Urinary bladder (tissue), 4 donors: ENCODE results near the gene TET3. TPM values are rescaled to one million over a fixed set of nuclear protein-coding genes. Genes with fewer than 3 reads are reported as not detected.

Experiments
- DNase-seq: peaks from one replicate; pipeline ENCODE4 v3.0.0-alpha.2; 2015; ENCODE audit errors: extremely low spot score
- H3K27ac ChIP-seq: one replicate; pipeline ENCODE4 v1.5.1; 2013; ENCODE audit warnings: low read depth, mild to moderate bottlenecking, moderate library complexity
- H3K36me3 ChIP-seq: one replicate; pipeline ENCODE4 v1.6.1; 2013; ENCODE audit warnings: mild to moderate bottlenecking, moderate library complexity; ENCODE audit not compliant: insufficient read depth
- H3K4me1 ChIP-seq: one replicate; pipeline ENCODE4 v1.6.1; 2013; ENCODE audit warnings: mild to moderate bottlenecking, moderate library complexity; ENCODE audit not compliant: insufficient read depth
- H3K4me3 ChIP-seq: one replicate; pipeline ENCODE4 v1.5.1; 2013; ENCODE audit warnings: low read depth, low read length
- WGBS: extraction: QIAGEN DNeasy Blood & Tissue Kit; methylation state at CpG from one replicate; pipeline ENCODE4 v1.1.7; 2013; 5-methylcytosine and 5-hydroxymethylcytosine counted together
- polyA plus RNA-seq: library from polyadenylated mRNA; stranded (reverse); fragments of 200-250 nt; gene quantifications from one replicate; pipeline ENCODE4 v1.2.3, GENCODE V29; 2013
- total RNA-seq: library from RNA; depleted of rRNA; stranded (reverse); fragments of >200 nt; gene quantifications from one replicate; pipeline ENCODE4 v1.2.3, GENCODE V29; 2014
- donor health status: healthy with polysubstance abuse.
- donor health status: healthy.

The TET3 gene
- total and polyA plus RNA-seq, 2 donors = 2.5 to 9.1 TPM

GRCh38 chr2:73999881-74000597, 15.3 kb downstream of the TET3 start:
- DNase-seq = no peak
- H3K4me3 ChIP-seq = no peak overlapping the region
- WGBS = 23% methylated on average over 10 of the region's 10 CpGs
- H3K36me3 ChIP-seq = no peaks in the 10 kb centered on the region
- no peaks in the 10 kb centered on the region for H3K4me1 ChIP-seq
- H3K27ac ChIP-seq = no peak overlapping the region

- no peak overlapping the region for H3K4me3 ChIP-seq
- no peak overlapping the region for H3K27ac ChIP-seq
- no peak for DNase-seq
- H3K4me1 ChIP-seq = no peaks in the 10 kb centered on the region
- WGBS = 57% methylated on average over 5 of the region's 5 CpGs
- H3K36me3 ChIP-seq = no peaks in the 10 kb centered on the region
Observed at GRCh38 chr2:74000666-74001065, 16.0 kb downstream of the TET3 start.

GRCh38 chr2:74001121-74001520, 16.4 kb downstream of the TET3 start:
- DNase-seq = no peak
- no peak overlapping the region for H3K27ac ChIP-seq
- no peak overlapping the region for H3K4me3 ChIP-seq
- H3K4me1 ChIP-seq = no peaks in the 10 kb centered on the region
- 85% methylated on average over 4 of the region's 4 CpGs for WGBS
- H3K36me3 ChIP-seq = no peaks in the 10 kb centered on the region

GRCh38 chr2:74001781-74002504, 17.2 kb downstream of the TET3 start:
- H3K36me3 ChIP-seq = no peaks in the 10 kb centered on the region
- 12% methylated on average over 24 of the region's 24 CpGs for WGBS
- H3K4me1 ChIP-seq = peaks cover 2% of the 10 kb centered on the region
- peak overlapping the region; percentile 54 for H3K4me3 ChIP-seq
- no peak for DNase-seq
- H3K27ac ChIP-seq = no peak overlapping the region

GRCh38 chr2:74002505-74003421, 18.1 kb downstream of the TET3 start:
- peak overlapping the region; percentile 54 for H3K4me3 ChIP-seq
- WGBS = under 1% methylated on average over 67 of the region's 68 CpGs
- H3K4me1 ChIP-seq = peaks cover 2% of the 10 kb centered on the region
- H3K36me3 ChIP-seq = no peaks in the 10 kb centered on the region
- no peak overlapping the region for H3K27ac ChIP-seq
- DNase-seq = no peak

- DNase-seq = no peak
- Histone ChIP-seq H3K36me3 (no peaks in the 10 kb centered on the region), H3K4me3 (peak overlapping the region; percentile 54), H3K27ac (no peak overlapping the region), H3K4me1 (peaks cover 2% of the 10 kb centered on the region)
- 37% methylated on average over 16 of the region's 16 CpGs for WGBS
Observed at GRCh38 chr2:74003494-74004211, 18.9 kb downstream of the TET3 start.

- Histone ChIP-seq H3K36me3 (no peaks in the 10 kb centered on the region), H3K4me3 (no peak overlapping the region), H3K4me1 (peaks cover 2% of the 10 kb centered on the region), H3K27ac (no peak overlapping the region)
- DNase-seq = no peak
- WGBS = 67% methylated on average over 18 of the region's 18 CpGs
Observed at GRCh38 chr2:74004212-74005182, 19.8 kb downstream of the TET3 start.

- H3K36me3 ChIP-seq = no peaks in the 10 kb centered on the region
- WGBS = 55% methylated on average over 8 of the region's 8 CpGs
- peaks cover 2% of the 10 kb centered on the region for H3K4me1 ChIP-seq
- DNase-seq = no peak
- no peak overlapping the region for H3K27ac ChIP-seq
- H3K4me3 ChIP-seq = no peak overlapping the region
Observed at GRCh38 chr2:74005786-74006185, 21.1 kb downstream of the TET3 start.

GRCh38 chr2:74006459-74006858, 21.7 kb downstream of the TET3 start:
- Histone ChIP-seq H3K4me1 (peaks cover 2% of the 10 kb centered on the region), H3K36me3 (no peaks in the 10 kb centered on the region), H3K27ac (no peak overlapping the region), H3K4me3 (no peak overlapping the region)
- DNase-seq = no peak
- 28% methylated on average over 7 of the region's 7 CpGs for WGBS

- no peaks in the 10 kb centered on the region for H3K36me3 ChIP-seq
- peaks cover 2% of the 10 kb centered on the region for H3K4me1 ChIP-seq
- 54% methylated on average over 4 of the region's 4 CpGs for WGBS
- no peak overlapping the region for H3K4me3 ChIP-seq
- H3K27ac ChIP-seq = no peak overlapping the region
- no peak for DNase-seq
Observed at GRCh38 chr2:74007121-74007520, 22.4 kb downstream of the TET3 start.

- no peak for DNase-seq
- Histone ChIP-seq H3K4me1 (peaks cover 2% of the 10 kb centered on the region), H3K4me3 (no peak overlapping the region)
Observed at GRCh38 chr2:74007711-74008110, 23.0 kb downstream of the TET3 start.

GRCh38 chr2:74008761-74009395, 24.2 kb downstream of the TET3 start:
- Histone ChIP-seq H3K27ac (no peak overlapping the region), H3K4me3 (no peak overlapping the region), H3K4me1 (peaks cover 2% of the 10 kb centered on the region), H3K36me3 (no peaks in the 10 kb centered on the region)
- WGBS = 60% methylated on average over 8 of the region's 8 CpGs
- no peak for DNase-seq

More at GRCh38 chr2:74007711-74008110, 23.0 kb downstream of the TET3 start:
- no peaks in the 10 kb centered on the region for H3K36me3 ChIP-seq
- no peak overlapping the region for H3K27ac ChIP-seq
- 80% methylated on average over 5 of the region's 5 CpGs for WGBS
